Measurements from ENCODE around the gene DDX59.

DNA sequence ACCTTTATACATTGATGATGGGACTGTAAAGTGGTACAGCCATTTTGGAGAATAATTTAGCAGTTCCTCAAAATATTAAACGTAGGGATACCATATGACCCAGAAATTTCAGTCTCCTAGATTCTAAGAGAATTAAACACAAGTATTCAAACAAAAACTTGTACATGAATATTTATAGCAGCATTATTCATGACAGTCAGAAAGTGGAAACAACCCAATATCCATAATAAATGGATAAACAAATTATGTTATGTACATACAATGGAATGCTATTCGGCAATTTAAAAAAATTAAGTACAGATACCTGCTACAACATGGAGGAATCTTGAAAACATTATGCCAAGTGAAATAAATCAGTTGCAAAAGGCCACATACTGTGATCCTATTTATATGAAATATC is 16.9 kb upstream of the DDX59 start:
- TF ChIP-seq TCF4 (CRISPR knock-in tag; IDR thresholded peaks at IDR 0.05; ENCODE audit: borderline replicate concordance) = no peak
- no peak for TF ChIP-seq ZFP3 (CRISPR knock-in tag; IDR thresholded peaks at IDR 0.05)
- TF ChIP-seq ZC3H10 (CRISPR knock-in tag; IDR thresholded peaks at IDR 0.05) = no peak
- no peak for TF ChIP-seq ISL1 (CRISPR knock-in tag; IDR thresholded peaks at IDR 0.05)
- TF ChIP-seq SNAI2 (CRISPR knock-in tag; IDR thresholded peaks at IDR 0.05) = no peak
- TF ChIP-seq ESRRG (CRISPR knock-in tag; IDR thresholded peaks at IDR 0.05) = no peak
- TF ChIP-seq ZNF70 (CRISPR knock-in tag; IDR thresholded peaks at IDR 0.05) = no peak
- no peak for TF ChIP-seq BACH2 (CRISPR knock-in tag; IDR thresholded peaks at IDR 0.05; ENCODE audit: borderline replicate concordance)
- TF ChIP-seq, protein P1, sequence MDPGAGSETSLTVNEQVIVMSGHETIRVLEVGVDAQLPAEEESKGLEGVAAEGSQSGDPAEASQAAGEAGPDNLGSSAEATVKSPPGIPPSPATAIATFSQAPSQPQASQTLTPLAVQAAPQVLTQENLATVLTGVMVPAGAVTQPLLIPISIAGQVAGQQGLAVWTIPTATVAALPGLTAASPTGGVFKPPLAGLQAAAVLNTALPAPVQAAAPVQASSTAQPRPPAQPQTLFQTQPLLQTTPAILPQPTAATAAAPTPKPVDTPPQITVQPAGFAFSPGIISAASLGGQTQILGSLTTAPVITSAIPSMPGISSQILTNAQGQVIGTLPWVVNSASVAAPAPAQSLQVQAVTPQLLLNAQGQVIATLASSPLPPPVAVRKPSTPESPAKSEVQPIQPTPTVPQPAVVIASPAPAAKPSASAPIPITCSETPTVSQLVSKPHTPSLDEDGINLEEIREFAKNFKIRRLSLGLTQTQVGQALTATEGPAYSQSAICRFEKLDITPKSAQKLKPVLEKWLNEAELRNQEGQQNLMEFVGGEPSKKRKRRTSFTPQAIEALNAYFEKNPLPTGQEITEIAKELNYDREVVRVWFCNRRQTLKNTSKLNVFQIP (CRISPR knock-in tag; IDR thresholded peaks at IDR 0.05; ENCODE audit: borderline replicate concordance, low read depth) = no peak
- TF ChIP-seq, protein P2, sequence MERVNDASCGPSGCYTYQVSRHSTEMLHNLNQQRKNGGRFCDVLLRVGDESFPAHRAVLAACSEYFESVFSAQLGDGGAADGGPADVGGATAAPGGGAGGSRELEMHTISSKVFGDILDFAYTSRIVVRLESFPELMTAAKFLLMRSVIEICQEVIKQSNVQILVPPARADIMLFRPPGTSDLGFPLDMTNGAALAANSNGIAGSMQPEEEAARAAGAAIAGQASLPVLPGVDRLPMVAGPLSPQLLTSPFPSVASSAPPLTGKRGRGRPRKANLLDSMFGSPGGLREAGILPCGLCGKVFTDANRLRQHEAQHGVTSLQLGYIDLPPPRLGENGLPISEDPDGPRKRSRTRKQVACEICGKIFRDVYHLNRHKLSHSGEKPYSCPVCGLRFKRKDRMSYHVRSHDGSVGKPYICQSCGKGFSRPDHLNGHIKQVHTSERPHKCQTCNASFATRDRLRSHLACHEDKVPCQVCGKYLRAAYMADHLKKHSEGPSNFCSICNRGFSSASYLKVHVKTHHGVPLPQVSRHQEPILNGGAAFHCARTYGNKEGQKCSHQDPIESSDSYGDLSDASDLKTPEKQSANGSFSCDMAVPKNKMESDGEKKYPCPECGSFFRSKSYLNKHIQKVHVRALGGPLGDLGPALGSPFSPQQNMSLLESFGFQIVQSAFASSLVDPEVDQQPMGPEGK (CRISPR knock-in tag; IDR thresholded peaks at IDR 0.05; ENCODE audit: borderline replicate concordance) = no peak
- TF ChIP-seq, protein P3, sequence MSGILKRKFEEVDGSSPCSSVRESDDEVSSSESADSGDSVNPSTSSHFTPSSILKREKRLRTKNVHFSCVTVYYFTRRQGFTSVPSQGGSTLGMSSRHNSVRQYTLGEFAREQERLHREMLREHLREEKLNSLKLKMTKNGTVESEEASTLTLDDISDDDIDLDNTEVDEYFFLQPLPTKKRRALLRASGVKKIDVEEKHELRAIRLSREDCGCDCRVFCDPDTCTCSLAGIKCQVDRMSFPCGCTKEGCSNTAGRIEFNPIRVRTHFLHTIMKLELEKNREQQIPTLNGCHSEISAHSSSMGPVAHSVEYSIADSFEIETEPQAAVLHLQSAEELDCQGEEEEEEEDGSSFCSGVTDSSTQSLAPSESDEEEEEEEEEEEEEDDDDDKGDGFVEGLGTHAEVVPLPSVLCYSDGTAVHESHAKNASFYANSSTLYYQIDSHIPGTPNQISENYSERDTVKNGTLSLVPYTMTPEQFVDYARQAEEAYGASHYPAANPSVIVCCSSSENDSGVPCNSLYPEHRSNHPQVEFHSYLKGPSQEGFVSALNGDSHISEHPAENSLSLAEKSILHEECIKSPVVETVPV (CRISPR knock-in tag; IDR thresholded peaks at IDR 0.05) = no peak
- no peak for TF ChIP-seq OSR1 (CRISPR knock-in tag; IDR thresholded peaks at IDR 0.05)
- TF ChIP-seq, protein P4, sequence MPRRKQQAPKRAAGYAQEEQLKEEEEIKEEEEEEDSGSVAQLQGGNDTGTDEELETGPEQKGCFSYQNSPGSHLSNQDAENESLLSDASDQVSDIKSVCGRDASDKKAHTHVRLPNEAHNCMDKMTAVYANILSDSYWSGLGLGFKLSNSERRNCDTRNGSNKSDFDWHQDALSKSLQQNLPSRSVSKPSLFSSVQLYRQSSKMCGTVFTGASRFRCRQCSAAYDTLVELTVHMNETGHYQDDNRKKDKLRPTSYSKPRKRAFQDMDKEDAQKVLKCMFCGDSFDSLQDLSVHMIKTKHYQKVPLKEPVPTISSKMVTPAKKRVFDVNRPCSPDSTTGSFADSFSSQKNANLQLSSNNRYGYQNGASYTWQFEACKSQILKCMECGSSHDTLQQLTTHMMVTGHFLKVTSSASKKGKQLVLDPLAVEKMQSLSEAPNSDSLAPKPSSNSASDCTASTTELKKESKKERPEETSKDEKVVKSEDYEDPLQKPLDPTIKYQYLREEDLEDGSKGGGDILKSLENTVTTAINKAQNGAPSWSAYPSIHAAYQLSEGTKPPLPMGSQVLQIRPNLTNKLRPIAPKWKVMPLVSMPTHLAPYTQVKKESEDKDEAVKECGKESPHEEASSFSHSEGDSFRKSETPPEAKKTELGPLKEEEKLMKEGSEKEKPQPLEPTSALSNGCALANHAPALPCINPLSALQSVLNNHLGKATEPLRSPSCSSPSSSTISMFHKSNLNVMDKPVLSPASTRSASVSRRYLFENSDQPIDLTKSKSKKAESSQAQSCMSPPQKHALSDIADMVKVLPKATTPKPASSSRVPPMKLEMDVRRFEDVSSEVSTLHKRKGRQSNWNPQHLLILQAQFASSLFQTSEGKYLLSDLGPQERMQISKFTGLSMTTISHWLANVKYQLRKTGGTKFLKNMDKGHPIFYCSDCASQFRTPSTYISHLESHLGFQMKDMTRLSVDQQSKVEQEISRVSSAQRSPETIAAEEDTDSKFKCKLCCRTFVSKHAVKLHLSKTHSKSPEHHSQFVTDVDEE (CRISPR knock-in tag; IDR thresholded peaks at IDR 0.05) = no peak
- no peak for TF ChIP-seq ZFP30 (CRISPR knock-in tag; IDR thresholded peaks at IDR 0.05)
